CD4-positive, CD25-positive, alpha-beta regulatory T cell (primary cell): Measurements from ENCODE around the gene ZP1. TPM values are rescaled to one million over a fixed set of nuclear protein-coding genes. Genes with fewer than 3 reads are reported as not detected.
"Not testable (repeated sequence)": the region's sequence is repeated elsewhere in the genome, so short reads cannot be mapped to it uniquely, and the experiment has no call there.

Experiments
- ATAC-seq, 2 donors: fragments of 150-1000 bp; cut with Tn5 transposase; one replicate each; pipeline ENCODE4 v1.10.0; 2021; ENCODE audit warnings: low read depth in 2 of 2, moderate number of reproducible peaks in 2 of 2, moderate library complexity in 1 of 2
- DNase-seq, 3 donors: peaks; one replicate each; pipeline versions ENCODE4 v3.0.0 to v3.0.0-alpha.2; 2012 to 2022; ENCODE audit warnings: mixed read lengths in 1 of 3
- H3K27ac ChIP-seq: one replicate; pipeline ENCODE4 v1.7.0; 2013; ENCODE audit warnings: mild to moderate bottlenecking, low read length; ENCODE audit not compliant: insufficient read depth, poor library complexity, severe bottlenecking
- H3K27me3 ChIP-seq: one replicate; pipeline ENCODE4 v1.7.0; 2013; ENCODE audit warnings: low read length; ENCODE audit not compliant: control insufficient read depth, insufficient read depth
- H3K36me3 ChIP-seq: one replicate; pipeline ENCODE4 v1.7.0; 2013; ENCODE audit warnings: mild to moderate bottlenecking, low read length, moderate library complexity; ENCODE audit not compliant: control insufficient read depth, insufficient read depth
- H3K4me1 ChIP-seq: 2 replicates; pipeline ENCODE4 v1.7.0; 2013; ENCODE audit warnings: mild to moderate bottlenecking, low read length; ENCODE audit not compliant: insufficient read depth, control insufficient read depth, poor library complexity, severe bottlenecking
- H3K4me3 ChIP-seq: one replicate; pipeline ENCODE4 v1.7.0; 2013; ENCODE audit warnings: low read depth, mild to moderate bottlenecking, low read length, moderate library complexity
- H3K9me3 ChIP-seq, 2 experiments: 1 replicate in 1 of 2; 2 replicates in 1 of 2; pipeline ENCODE4 v1.7.0; 2013; ENCODE audit warnings: low read length in 2 of 2, mild to moderate bottlenecking in 1 of 2, moderate library complexity in 1 of 2; ENCODE audit not compliant: control insufficient read depth in 2 of 2
- H3K27ac Mint-ChIP-seq, 3 donors: one replicate each; pipeline ENCODE4 v1.8.0; 2020 to 2022; ENCODE audit warnings: mild to moderate bottlenecking in 3 of 3, mixed read lengths in 3 of 3, moderate library complexity in 2 of 3
- H3K27me3 Mint-ChIP-seq: one replicate; pipeline ENCODE4 v1.8.0; 2022; ENCODE audit warnings: mild to moderate bottlenecking, mixed read lengths
- H3K36me3 Mint-ChIP-seq: one replicate; pipeline ENCODE4 v1.8.0; 2020; ENCODE audit warnings: mixed read lengths
- H3K4me1 Mint-ChIP-seq, 4 donors: one replicate each; pipeline ENCODE4 v1.8.0; 2020 to 2022; ENCODE audit warnings: mixed read lengths in 4 of 4, mild to moderate bottlenecking in 1 of 4
- H3K4me3 Mint-ChIP-seq, 4 donors: one replicate each; pipeline ENCODE4 v1.8.0; 2020 to 2022; ENCODE audit warnings: mild to moderate bottlenecking in 4 of 4, mixed read lengths in 4 of 4, moderate library complexity in 3 of 4
- H3K9me3 Mint-ChIP-seq, 7 donors: one replicate each; pipeline ENCODE4 v1.8.0; 2020 to 2022; ENCODE audit warnings: mixed read lengths in 7 of 7, mild to moderate bottlenecking in 3 of 7, moderate library complexity in 2 of 7
- polyA plus RNA-seq, 4 donors: library from polyadenylated mRNA; unstranded; fragments of 300-500 nt; fragmentation: Illumina TruSeq; gene quantifications; one replicate each; pipeline ENCODE4 v1.2.3, GENCODE V29; 2021
- total RNA-seq: library from RNA; stranded (reverse); gene quantifications from one replicate; pipeline ENCODE4 v1.2.3, GENCODE V29; 2022

Gene ZP1
- total RNA-seq = not detected
- not detected for polyA plus RNA-seq

GRCh38 chr11:60866911-60867870, at the start of gene ZP1:
TSS of gene ZP1 (plus strand) at chr11:60867542. CDS start at chr11:60867562, 20 bp downstream.
- H3K36me3 ChIP-seq = no peaks in the 10 kb centered on the region
- H3K4me3 ChIP-seq = no peak within 1 kb of the TSS
- no peak within 1 kb of the TSS for H3K4me3 Mint-ChIP-seq
- ATAC-seq (no peak), DNase-seq (no peak)
- peaks cover 0 to 1% (median 0%) of the 10 kb centered on the region in 7 donors for H3K9me3 Mint-ChIP-seq
- no peaks in the 10 kb centered on the region for H3K4me1 Mint-ChIP-seq
- no peaks in the 10 kb centered on the region for H3K27me3 ChIP-seq
- no peaks in the 10 kb centered on the region for H3K9me3 ChIP-seq
- H3K27ac ChIP-seq = no peak within 1 kb of the TSS
- H3K4me1 ChIP-seq = no peaks in the 10 kb centered on the region
- no peaks in the 10 kb centered on the region for H3K27me3 Mint-ChIP-seq
- H3K27ac Mint-ChIP-seq = peak within 1 kb of the TSS in 1 of 3 donors; percentile 32
- no peaks in the 10 kb centered on the region for H3K36me3 Mint-ChIP-seq

GRCh38 chr11:60818057-60818456, 49.3 kb upstream of the ZP1 start:
- ATAC-seq = no peak
- Mint-ChIP-seq H3K9me3 (peaks cover 0 to 15% (median 4%) of the 10 kb centered on the region in 7 donors), H3K4me3 (no peak overlapping the region), H3K27me3 (peaks cover 8% of the 10 kb centered on the region), H3K4me1 (no peaks in the 10 kb centered on the region), H3K36me3 (no peaks in the 10 kb centered on the region), H3K27ac (no peak overlapping the region)
- H3K36me3 ChIP-seq = no peaks in the 10 kb centered on the region
- H3K27ac ChIP-seq = no peak overlapping the region
- DNase-seq = no peak
- H3K4me3 ChIP-seq = no peak overlapping the region
- peaks cover 2% of the 10 kb centered on the region for H3K27me3 ChIP-seq
- no peaks in the 10 kb centered on the region for H3K4me1 ChIP-seq
- H3K9me3 ChIP-seq = peaks cover 11 to 15% of the 10 kb centered on the region in 2 experiments

GRCh38 chr11:60821827-60822599, 45.3 kb upstream of the ZP1 start:
- Histone ChIP-seq H3K36me3 (no peaks in the 10 kb centered on the region), H3K27me3 (no peaks in the 10 kb centered on the region), H3K4me3 (no peak overlapping the region), H3K27ac (no peak overlapping the region), H3K9me3 (peaks cover 3 to 7% of the 10 kb centered on the region in 2 experiments), H3K4me1 (no peaks in the 10 kb centered on the region)
- no peaks in the 10 kb centered on the region for H3K4me1 Mint-ChIP-seq
- H3K4me3 Mint-ChIP-seq = no peak overlapping the region
- DNase-seq (no peak), ATAC-seq (no peak)
- peaks cover 15% of the 10 kb centered on the region for H3K27me3 Mint-ChIP-seq
- peaks cover 0 to 7% (median 3%) of the 10 kb centered on the region in 7 donors for H3K9me3 Mint-ChIP-seq
- H3K27ac Mint-ChIP-seq = no peak overlapping the region
- no peaks in the 10 kb centered on the region for H3K36me3 Mint-ChIP-seq

- H3K4me3 ChIP-seq, H3K4me1 ChIP-seq, H3K36me3 ChIP-seq, H3K9me3 ChIP-seq, H3K4me1 Mint-ChIP-seq, H3K9me3 Mint-ChIP-seq, H3K36me3 Mint-ChIP-seq, H3K4me3 Mint-ChIP-seq, DNase-seq, H3K27me3 ChIP-seq, H3K27ac ChIP-seq, H3K27ac Mint-ChIP-seq, ATAC-seq: not testable (repeated sequence)
- peaks cover 19% of the 10 kb centered on the region for H3K27me3 Mint-ChIP-seq
Measured at GRCh38 chr11:60823745-60824306, 43.5 kb upstream of the ZP1 start.

GRCh38 chr11:60825118-60825517, 42.2 kb upstream of the ZP1 start:
- Histone ChIP-seq H3K27ac (no peak overlapping the region), H3K4me3 (no peak overlapping the region), H3K27me3 (no peaks in the 10 kb centered on the region), H3K36me3 (no peaks in the 10 kb centered on the region), H3K4me1 (no peaks in the 10 kb centered on the region), H3K9me3 (no peaks in the 10 kb centered on the region)
- no peak overlapping the region for H3K27ac Mint-ChIP-seq
- DNase-seq (no peak), ATAC-seq (no peak)
- no peaks in the 10 kb centered on the region for H3K36me3 Mint-ChIP-seq
- no peaks in the 10 kb centered on the region for H3K9me3 Mint-ChIP-seq
- no peaks in the 10 kb centered on the region for H3K4me1 Mint-ChIP-seq
- peaks cover 18% of the 10 kb centered on the region for H3K27me3 Mint-ChIP-seq
- no peak overlapping the region for H3K4me3 Mint-ChIP-seq

GRCh38 chr11:60825790-60826189, 41.6 kb upstream of the ZP1 start:
- no peaks in the 10 kb centered on the region for H3K9me3 ChIP-seq
- no peaks in the 10 kb centered on the region for H3K4me1 ChIP-seq
- Mint-ChIP-seq H3K4me1 (peaks cover 0 to 3% (median 0%) of the 10 kb centered on the region in 4 donors), H3K27ac (no peak overlapping the region), H3K36me3 (no peaks in the 10 kb centered on the region), H3K9me3 (no peaks in the 10 kb centered on the region), H3K27me3 (peaks cover 18% of the 10 kb centered on the region), H3K4me3 (no peak overlapping the region)
- no peaks in the 10 kb centered on the region for H3K27me3 ChIP-seq
- no peak overlapping the region for H3K4me3 ChIP-seq
- DNase-seq = no peak
- H3K27ac ChIP-seq = no peak overlapping the region
- ATAC-seq = no peak
- no peaks in the 10 kb centered on the region for H3K36me3 ChIP-seq

GRCh38 chr11:60830478-60831142, 36.7 kb upstream of the ZP1 start:
- DNase-seq (no peak), ATAC-seq (peak in 1 of 2 donors; percentile 51)
- Mint-ChIP-seq H3K27me3 (peaks cover 19% of the 10 kb centered on the region), H3K36me3 (no peaks in the 10 kb centered on the region), H3K4me3 (no peak overlapping the region), H3K27ac (peak overlapping the region in 1 of 3 donors; percentile 3), H3K4me1 (peaks cover 0 to 3% (median 0%) of the 10 kb centered on the region in 4 donors), H3K9me3 (no peaks in the 10 kb centered on the region)
- Histone ChIP-seq H3K27me3 (no peaks in the 10 kb centered on the region), H3K4me3 (no peak overlapping the region), H3K4me1 (no peaks in the 10 kb centered on the region), H3K27ac (no peak overlapping the region), H3K36me3 (no peaks in the 10 kb centered on the region), H3K9me3 (no peaks in the 10 kb centered on the region)
